Measurements from ENCODE around the gene MXRA7. TPM values are rescaled to one million over a fixed set of nuclear protein-coding genes. Genes with fewer than 3 reads are reported as not detected.

Gene MXRA7
- total RNA-seq, 4 donors from 2014 or later, result 44.5 to 67.8 (median 56.9) TPM

GRCh38 chr17:76721463-76721862 is 10.7 kb upstream of the MXRA7 start:
- Histone ChIP-seq H3K4me1 (peaks cover 34% of the 10 kb centered on the region), H3K9me3 (no peaks in the 10 kb centered on the region), H3K27me3 (no peaks in the 10 kb centered on the region), H3K4me3 (no peak overlapping the region), H3K36me3 (peaks cover 77% of the 10 kb centered on the region), H3K27ac (no peak overlapping the region)
- TF ChIP-seq EP300 (IDR thresholded peaks at IDR 0.05) (no peak), POLR2AphosphoS5 (IDR thresholded peaks at IDR 0.05) (no peak)
- DNase-seq (ENCODE audit: low spot score in 2 of 2), result no peak
- 88% methylated on average over 10 of the region's 10 CpGs for WGBS

- TF ChIP-seq POLR2AphosphoS5 (IDR thresholded peaks at IDR 0.05) (no peak), POLR2A (IDR thresholded peaks at IDR 0.05) (no peak), CTCF (IDR thresholded peaks at IDR 0.05) (no peak), EP300 (IDR thresholded peaks at IDR 0.05) (no peak)
- H3K4me3 ChIP-seq, result no peak overlapping the region
- no peaks in the 10 kb centered on the region for H3K9me3 ChIP-seq
- peaks cover 35% of the 10 kb centered on the region for H3K4me1 ChIP-seq
- H3K27me3 ChIP-seq, result no peaks in the 10 kb centered on the region
- H3K27ac ChIP-seq, result no peak overlapping the region
- H3K36me3 ChIP-seq, result peaks cover 83% of the 10 kb centered on the region
- 92% methylated on average over 9 of the region's 9 CpGs for WGBS
- DNase-seq (ENCODE audit: low spot score in 2 of 2), result peak in 1 of 2 donors; percentile 54
Observed at GRCh38 chr17:76720941-76721340, 10.2 kb upstream of the MXRA7 start.

GRCh38 chr17:76720211-76720610 is 9.4 kb upstream of the MXRA7 start:
- TF ChIP-seq EP300 (IDR thresholded peaks at IDR 0.05) (no peak), POLR2A (IDR thresholded peaks at IDR 0.05) (no peak), CTCF (IDR thresholded peaks at IDR 0.05) (no peak), POLR2AphosphoS5 (IDR thresholded peaks at IDR 0.05) (no peak)
- peak in 1 of 2 donors; percentile 28 for DNase-seq (ENCODE audit: low spot score in 2 of 2)
- Histone ChIP-seq H3K9me3 (no peaks in the 10 kb centered on the region), H3K27me3 (no peaks in the 10 kb centered on the region), H3K4me3 (no peak overlapping the region), H3K36me3 (peaks cover 87% of the 10 kb centered on the region), H3K4me1 (peaks cover 33% of the 10 kb centered on the region), H3K27ac (no peak overlapping the region)
- WGBS, result 81% methylated on average over 3 of the region's 9 CpGs

- Histone ChIP-seq H3K4me1 (peaks cover 27% of the 10 kb centered on the region), H3K36me3 (peaks cover 86% of the 10 kb centered on the region)
Observed at GRCh38 chr17:76718516-76718915, 7.8 kb upstream of the MXRA7 start.

GRCh38 chr17:76716839-76717215 is 6.1 kb upstream of the MXRA7 start:
- no peak for DNase-seq (ENCODE audit: low spot score in 2 of 2)
- Histone ChIP-seq H3K36me3 (peaks cover 77% of the 10 kb centered on the region), H3K4me1 (peaks cover 22% of the 10 kb centered on the region), H3K4me3 (no peak overlapping the region), H3K9me3 (no peaks in the 10 kb centered on the region), H3K27ac (peak overlapping the region; percentile 69), H3K27me3 (no peaks in the 10 kb centered on the region)
- 78% methylated on average over 6 of the region's 6 CpGs for WGBS
- no peak for TF ChIP-seq CTCF (IDR thresholded peaks at IDR 0.05)
- no peak for TF ChIP-seq EP300 (IDR thresholded peaks at IDR 0.05)
- TF ChIP-seq POLR2AphosphoS5 (IDR thresholded peaks at IDR 0.05), result no peak
- no peak for TF ChIP-seq POLR2A (IDR thresholded peaks at IDR 0.05)

More at GRCh38 chr17:76718516-76718915, 7.8 kb upstream of the MXRA7 start:
- H3K9me3 ChIP-seq, result no peaks in the 10 kb centered on the region
- H3K27me3 ChIP-seq, result no peaks in the 10 kb centered on the region
- DNase-seq (ENCODE audit: low spot score in 2 of 2), result no peak
- no peak overlapping the region for H3K27ac ChIP-seq
- no peak for TF ChIP-seq EP300 (IDR thresholded peaks at IDR 0.05)
- no peak for TF ChIP-seq CTCF (IDR thresholded peaks at IDR 0.05)
- TF ChIP-seq POLR2AphosphoS5 (IDR thresholded peaks at IDR 0.05), result no peak
- TF ChIP-seq POLR2A (IDR thresholded peaks at IDR 0.05), result no peak
- 86% methylated on average over 16 of the region's 16 CpGs for WGBS
- H3K4me3 ChIP-seq, result no peak overlapping the region
